HL-60 (cell line): ENCODE results near the gene FREM1.

ENCODE experiments used
- DNase-seq, 2 experiments: peaks; one replicate each; pipeline ENCODE4 v3.0.0-alpha.2; 2010 to 2020; ENCODE audit warnings: low read depth in 1 of 2, low spot score in 1 of 2
- H3K27ac ChIP-seq: fragments of 250-450 bp; sonication (Bioruptor Pico); replicated peaks from 2 replicates; pipeline ENCODE4 v1.5.1; 2020; ENCODE audit warnings: mild to moderate bottlenecking, moderate library complexity
- H3K27me3 ChIP-seq: fragments of 250-450 bp; sonication (Bioruptor Pico); 2 replicates; pipeline ENCODE4 v1.5.1; 2021; ENCODE audit warnings: mild to moderate bottlenecking, moderate library complexity; ENCODE audit not compliant: insufficient read depth, poor library complexity, severe bottlenecking
- H3K4me3 ChIP-seq: replicated peaks from 2 replicates; pipeline ENCODE4 v1.5.1; 2011; ENCODE audit warnings: mild to moderate bottlenecking, control low read depth, low read length; ENCODE audit not compliant: insufficient read depth
- CTCF ChIP-seq: IDR thresholded peaks from one replicate; pipeline ENCODE4 v1.5.1; 2011; ENCODE audit warnings: low read length, control low read depth, inconsistent platforms; ENCODE audit not compliant: insufficient read depth
- GABPA ChIP-seq: IDR thresholded peaks from 2 replicates; pipeline ENCODE4 v1.6.1; 2012; ENCODE audit warnings: low read depth
- POLR2AphosphoS5 ChIP-seq: IDR thresholded peaks from 2 replicates; pipeline ENCODE4 v1.6.1; 2012; ENCODE audit warnings: low read depth
- REST ChIP-seq: IDR thresholded peaks from 2 replicates; pipeline ENCODE4 v1.6.1; 2012; ENCODE audit warnings: low read depth; ENCODE audit not compliant: insufficient replicate concordance
- SPI1 ChIP-seq: IDR thresholded peaks from 2 replicates; pipeline ENCODE4 v1.6.1; 2012; ENCODE audit warnings: low read depth, mild to moderate bottlenecking, borderline replicate concordance

The FREM1 gene

GRCh38 chr9:14895806-14896205, 14.4 kb downstream of the FREM1 start:
- no peaks in the 10 kb centered on the region for H3K27me3 ChIP-seq
- no peak overlapping the region for H3K4me3 ChIP-seq
- TF ChIP-seq GABPA, result no peak
- no peak for TF ChIP-seq REST
- TF ChIP-seq POLR2AphosphoS5, result no peak
- no peak for TF ChIP-seq SPI1
- DNase-seq, result no peak
- no peak overlapping the region for H3K27ac ChIP-seq

- no peak overlapping the region for H3K4me3 ChIP-seq
- no peaks in the 10 kb centered on the region for H3K27me3 ChIP-seq
- DNase-seq, result no peak
- no peak for TF ChIP-seq REST
- TF ChIP-seq POLR2AphosphoS5, result no peak
- TF ChIP-seq GABPA, result no peak
- no peak for TF ChIP-seq SPI1
- no peak for TF ChIP-seq CTCF
- no peak overlapping the region for H3K27ac ChIP-seq
Observed at GRCh38 chr9:14893280-14893679, 16.9 kb downstream of the FREM1 start.

- no peak for DNase-seq
- Histone ChIP-seq H3K27ac (no peak overlapping the region), H3K27me3 (no peaks in the 10 kb centered on the region), H3K4me3 (no peak overlapping the region)
- TF ChIP-seq GABPA (no peak), POLR2AphosphoS5 (no peak), SPI1 (no peak), CTCF (no peak), REST (no peak)
Observed at GRCh38 chr9:14891332-14891731, 18.9 kb downstream of the FREM1 start.

GRCh38 chr9:14889451-14889850, 20.8 kb downstream of the FREM1 start:
- Histone ChIP-seq H3K27me3 (no peaks in the 10 kb centered on the region), H3K27ac (no peak overlapping the region), H3K4me3 (no peak overlapping the region)
- no peak for TF ChIP-seq GABPA
- TF ChIP-seq REST, result no peak
- no peak for TF ChIP-seq POLR2AphosphoS5
- TF ChIP-seq CTCF, result no peak
- DNase-seq, result no peak
